ENCODE results near the gene GZF1.

- TF ChIP-seq POLR2A (IDR thresholded peaks at IDR 0.05; ENCODE audit: low read length): no peak
- TF ChIP-seq GATA1 (IDR thresholded peaks at IDR 0.05; ENCODE audit: low read depth, low read length): no peak
Measured at GRCh38 chr20:23370274-23370673, 8.3 kb downstream of the GZF1 start.
